SU-DHL-6 (cell line): ENCODE measurements around the gene RAB40C.

Experiments
- H2AFZ ChIP-seq: fragments of 200-600 bp; sonication (generic); 2 replicates; pipeline ENCODE4 v1.6.1; 2014; ENCODE audit warnings: low read depth, mild to moderate bottlenecking, moderate library complexity, mixed read lengths, antibody characterized with exemption, low read length; ENCODE audit not compliant: severe bottlenecking
- H3F3A ChIP-seq: fragments of 200-600 bp; shearing (Covaris generic); 2 replicates; pipeline ENCODE4 v1.6.0; 2016; ENCODE audit warnings: antibody characterized with exemption, mild to moderate bottlenecking; ENCODE audit not compliant: insufficient read depth
- H3K27ac ChIP-seq: fragments of 200-600 bp; sonication (generic); 2 replicates; pipeline ENCODE4 v1.5.1; 2016; ENCODE audit warnings: low read depth, mild to moderate bottlenecking, low read length, moderate library complexity, mixed read lengths
- H3K27me3 ChIP-seq: fragments of 200-600 bp; sonication (generic), shearing (Covaris generic); 2 replicates; pipeline ENCODE4 v1.6.0; 2014; ENCODE audit warnings: mild to moderate bottlenecking, low read length
- H3K36me3 ChIP-seq: fragments of 200-600 bp; sonication (generic); 2 replicates; pipeline ENCODE4 v1.6.1; 2014; ENCODE audit warnings: mild to moderate bottlenecking, low read length, mixed read lengths
- H3K4me2 ChIP-seq: fragments of 300-600, 200-600 bp; shearing (Covaris generic), sonication (generic); 2 replicates; pipeline ENCODE4 v1.6.0; 2014; ENCODE audit warnings: low read length, low read depth, mild to moderate bottlenecking; ENCODE audit not compliant: poor library complexity, severe bottlenecking
- H3K4me3 ChIP-seq: fragments of 200-600 bp; sonication (generic); 2 replicates; pipeline ENCODE4 v1.5.1; 2014; ENCODE audit warnings: antibody characterized with exemption, low read length, mild to moderate bottlenecking, mixed read lengths; ENCODE audit not compliant: insufficient read depth, poor library complexity, severe bottlenecking
- H3K79me2 ChIP-seq: fragments of 200-600 bp; sonication (generic); 2 replicates; pipeline ENCODE4 v1.6.1; 2014; ENCODE audit warnings: mild to moderate bottlenecking, low read length, moderate library complexity; ENCODE audit not compliant: insufficient read depth
- H3K9ac ChIP-seq: fragments of 200-600 bp; sonication (generic); 2 replicates; pipeline ENCODE4 v1.7.0; 2014; ENCODE audit warnings: mild to moderate bottlenecking, low read length
- H3K9me2 ChIP-seq: fragments of 200-600 bp; sonication (generic); replicated peaks from 2 replicates; pipeline ENCODE4 v1.6.1; 2014; ENCODE audit warnings: low read length; ENCODE audit not compliant: insufficient read depth
- H3K9me3 ChIP-seq: fragments of 200-600 bp; sonication (generic); 2 replicates; pipeline ENCODE4 v1.6.1; 2014; ENCODE audit warnings: low read length, mixed read lengths; ENCODE audit not compliant: insufficient read depth
- H4K20me1 ChIP-seq: fragments of 200-600 bp; sonication (generic); 2 replicates; pipeline ENCODE4 v1.6.1; 2014; ENCODE audit warnings: low read depth, mild to moderate bottlenecking, antibody characterized with exemption, low read length, moderate library complexity, mixed read lengths
- EZH2phosphoT487 ChIP-seq: fragments of 200-600 bp; sonication (generic), shearing (Covaris generic); conservative IDR thresholded peaks from 2 replicates; pipeline ENCODE4 v1.6.1; 2018; ENCODE audit warnings: mild to moderate bottlenecking, antibody characterized with exemption, low read length, moderate library complexity, mixed read lengths
- TF ChIP-seq, protein P1 (sequence below): fragments of 200-600 bp; sonication (generic); IDR thresholded peaks from one replicate; pipeline ENCODE4 v1.5.1; 2017; ENCODE audit warnings: antibody characterized with exemption, mild to moderate bottlenecking, low read length, moderate library complexity; ENCODE audit not compliant: insufficient read depth, poor library complexity, severe bottlenecking

Gene RAB40C

DNA sequence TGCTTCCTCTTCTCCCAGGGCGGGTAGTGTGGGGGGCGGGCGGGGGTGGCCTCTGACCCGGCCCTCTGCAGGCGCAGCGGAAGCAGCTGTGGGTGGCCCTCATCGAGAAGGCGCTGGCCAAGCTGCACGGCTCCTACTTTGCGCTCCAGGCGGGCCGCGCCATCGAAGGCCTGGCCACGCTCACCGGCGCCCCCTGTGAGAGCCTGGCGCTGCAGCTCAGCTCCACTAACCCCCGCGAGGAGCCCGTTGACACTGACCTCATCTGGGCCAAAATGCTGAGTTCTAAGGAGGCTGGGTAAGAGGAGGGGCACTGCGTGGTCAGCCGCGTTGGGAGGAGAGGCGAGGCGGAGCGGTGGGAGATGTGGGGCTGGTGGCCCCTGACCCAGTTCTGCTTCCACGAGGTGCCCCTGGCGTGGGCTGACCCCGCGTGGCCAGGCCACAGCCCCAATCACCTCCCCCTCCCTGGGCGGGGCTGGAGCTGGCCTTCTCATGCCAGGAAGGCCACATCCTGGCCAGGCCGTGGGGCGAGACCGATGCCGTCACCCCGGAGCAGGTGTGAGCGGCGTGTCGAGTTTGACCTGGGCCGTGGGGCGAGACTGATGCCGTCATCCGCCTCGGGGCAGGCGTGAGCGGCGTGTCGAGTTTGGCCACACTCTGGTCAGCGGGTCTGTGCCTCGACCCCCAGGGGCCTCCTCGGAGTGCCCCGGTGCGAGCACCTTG is 40.2 kb upstream of the RAB40C start:
- H2AFZ ChIP-seq, result no peak overlapping the region
- H3K27me3 ChIP-seq, result no peaks in the 10 kb centered on the region
- no peak overlapping the region for H3K9ac ChIP-seq
- H3K27ac ChIP-seq, result no peak overlapping the region
- no peaks in the 10 kb centered on the region for H3K36me3 ChIP-seq
- no peaks in the 10 kb centered on the region for H3K9me2 ChIP-seq
- H3K4me3 ChIP-seq, result no peak overlapping the region
- no peak for TF ChIP-seq EZH2phosphoT487
- TF ChIP-seq, protein P1, sequence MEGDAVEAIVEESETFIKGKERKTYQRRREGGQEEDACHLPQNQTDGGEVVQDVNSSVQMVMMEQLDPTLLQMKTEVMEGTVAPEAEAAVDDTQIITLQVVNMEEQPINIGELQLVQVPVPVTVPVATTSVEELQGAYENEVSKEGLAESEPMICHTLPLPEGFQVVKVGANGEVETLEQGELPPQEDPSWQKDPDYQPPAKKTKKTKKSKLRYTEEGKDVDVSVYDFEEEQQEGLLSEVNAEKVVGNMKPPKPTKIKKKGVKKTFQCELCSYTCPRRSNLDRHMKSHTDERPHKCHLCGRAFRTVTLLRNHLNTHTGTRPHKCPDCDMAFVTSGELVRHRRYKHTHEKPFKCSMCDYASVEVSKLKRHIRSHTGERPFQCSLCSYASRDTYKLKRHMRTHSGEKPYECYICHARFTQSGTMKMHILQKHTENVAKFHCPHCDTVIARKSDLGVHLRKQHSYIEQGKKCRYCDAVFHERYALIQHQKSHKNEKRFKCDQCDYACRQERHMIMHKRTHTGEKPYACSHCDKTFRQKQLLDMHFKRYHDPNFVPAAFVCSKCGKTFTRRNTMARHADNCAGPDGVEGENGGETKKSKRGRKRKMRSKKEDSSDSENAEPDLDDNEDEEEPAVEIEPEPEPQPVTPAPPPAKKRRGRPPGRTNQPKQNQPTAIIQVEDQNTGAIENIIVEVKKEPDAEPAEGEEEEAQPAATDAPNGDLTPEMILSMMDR, result no peak
- no peaks in the 10 kb centered on the region for H3K9me3 ChIP-seq
- no peaks in the 10 kb centered on the region for H3F3A ChIP-seq
- H3K79me2 ChIP-seq, result no peaks in the 10 kb centered on the region; the same call in 1 of the 2 replicates
- H3K4me2 ChIP-seq, result no peak overlapping the region
- no peaks in the 10 kb centered on the region for H4K20me1 ChIP-seq

DNA sequence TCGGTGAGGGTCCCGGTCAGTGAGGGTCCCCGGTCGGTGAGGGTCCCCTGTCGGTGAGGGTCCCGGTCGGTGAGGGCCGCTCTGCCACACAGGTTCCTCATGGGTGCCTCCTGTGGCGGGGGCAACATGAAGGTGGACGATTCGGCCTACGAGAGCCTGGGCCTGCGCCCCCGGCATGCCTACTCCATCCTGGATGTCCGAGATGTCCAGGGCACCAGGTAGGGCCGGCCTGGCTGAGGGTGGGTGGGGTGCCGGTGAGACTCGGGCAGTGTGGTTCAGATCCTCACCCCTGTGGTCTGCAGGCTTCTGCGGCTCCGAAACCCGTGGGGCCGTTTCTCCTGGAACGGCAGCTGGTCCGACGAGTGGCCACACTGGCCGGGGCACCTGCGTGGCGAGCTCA is 38.7 kb upstream of the RAB40C start:
- Histone ChIP-seq H3K27ac (no peak overlapping the region), H2AFZ (no peak overlapping the region), H3K9me3 (no peaks in the 10 kb centered on the region), H3K9ac (no peak overlapping the region), H3K4me2 (no peak overlapping the region), H3K27me3 (no peaks in the 10 kb centered on the region), H3K4me3 (no peak overlapping the region), H3K36me3 (no peaks in the 10 kb centered on the region), H4K20me1 (no peaks in the 10 kb centered on the region), H3K79me2 (no peaks in the 10 kb centered on the region; the same call in 1 of the 2 replicates), H3K9me2 (no peaks in the 10 kb centered on the region), H3F3A (no peaks in the 10 kb centered on the region)
- TF ChIP-seq EZH2phosphoT487, result no peak
- TF ChIP-seq, protein P1, result no peak

DNA sequence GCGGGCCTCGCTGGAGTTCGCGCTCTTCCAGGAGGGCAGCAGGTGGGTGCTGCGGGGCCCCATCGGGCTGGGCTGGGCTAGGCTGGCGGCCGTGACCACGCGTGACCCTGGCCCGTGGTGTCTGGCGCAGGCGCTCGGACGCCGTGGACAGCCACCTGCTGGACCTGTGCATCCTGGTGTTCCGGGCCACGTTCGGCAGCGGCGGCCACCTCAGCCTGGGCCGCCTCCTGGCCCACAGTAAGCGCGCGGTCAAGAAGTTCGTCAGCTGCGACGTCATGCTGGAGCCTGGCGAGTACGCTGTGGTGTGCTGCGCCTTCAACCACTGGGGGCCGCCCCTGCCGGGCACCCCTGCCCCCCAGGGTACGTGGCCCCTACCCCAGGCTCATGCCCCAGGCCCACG is 37.7 kb upstream of the RAB40C start:
- no peak overlapping the region for H3K9ac ChIP-seq
- no peaks in the 10 kb centered on the region for H3K9me3 ChIP-seq
- H3K9me2 ChIP-seq, result no peaks in the 10 kb centered on the region
- no peaks in the 10 kb centered on the region for H3K36me3 ChIP-seq
- TF ChIP-seq EZH2phosphoT487, result no peak
- no peak overlapping the region for H3K4me2 ChIP-seq
- no peaks in the 10 kb centered on the region for H3F3A ChIP-seq
- H3K4me3 ChIP-seq, result no peak overlapping the region
- H3K79me2 ChIP-seq, result no peaks in the 10 kb centered on the region
- H3K27ac ChIP-seq, result no peak overlapping the region
- no peaks in the 10 kb centered on the region for H3K27me3 ChIP-seq
- H2AFZ ChIP-seq, result no peak overlapping the region
- no peaks in the 10 kb centered on the region for H4K20me1 ChIP-seq

DNA sequence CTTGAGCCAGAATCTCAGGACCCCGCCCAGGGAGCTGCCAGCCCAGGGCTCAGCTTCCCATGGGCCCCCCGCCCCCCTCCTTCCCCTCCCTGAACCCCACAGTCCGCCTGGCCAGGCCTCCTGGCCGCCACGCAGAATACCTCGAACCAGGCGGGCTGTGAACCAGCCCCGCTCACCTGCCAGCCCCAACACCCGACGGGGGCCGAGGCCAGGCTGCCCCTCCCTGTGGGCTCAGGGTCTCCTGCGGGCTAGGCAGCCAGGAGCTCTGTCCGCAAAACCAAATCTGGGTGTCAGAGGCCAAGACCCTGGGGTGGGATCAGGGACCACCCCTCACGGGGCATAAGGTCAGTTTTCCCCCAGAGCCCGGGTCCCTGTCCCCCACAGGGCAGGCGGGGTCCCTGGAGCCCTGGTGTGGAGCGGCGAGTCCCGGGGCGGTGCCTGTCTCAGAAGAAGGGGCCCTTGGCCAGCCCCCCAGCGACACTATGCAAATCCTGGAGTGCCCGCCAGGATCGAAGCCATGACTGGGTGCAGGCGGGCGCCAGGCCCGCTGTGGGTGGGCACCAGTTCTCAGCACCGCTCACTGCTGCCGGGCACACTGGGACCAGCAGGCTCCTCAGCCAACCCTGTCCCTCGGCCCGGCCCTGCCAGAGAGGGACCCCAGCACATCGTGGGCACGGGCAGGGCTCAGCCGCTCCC is 36.1 kb upstream of the RAB40C start:
- Histone ChIP-seq H3K9me2 (no peaks in the 10 kb centered on the region), H3K27ac (no peak overlapping the region), H3K27me3 (no peaks in the 10 kb centered on the region), H2AFZ (no peak overlapping the region), H3K9ac (no peak overlapping the region), H3K9me3 (no peaks in the 10 kb centered on the region), H3K79me2 (no peaks in the 10 kb centered on the region), H3K4me3 (no peak overlapping the region), H3K4me2 (no peak overlapping the region), H4K20me1 (no peaks in the 10 kb centered on the region), H3F3A (no peaks in the 10 kb centered on the region), H3K36me3 (no peaks in the 10 kb centered on the region)
- TF ChIP-seq, protein P1, result no peak
- no peak for TF ChIP-seq EZH2phosphoT487
